Neutrophil (primary cell): Measurements from ENCODE around the gene SBNO2.
A peak's percentile ranks its signal among the peaks of the same experiment; 100 is the strongest.

Experiments
- H3K27ac ChIP-seq: fragments of 200-600 bp; sonication (generic); 2 replicates; pipeline ENCODE4 v1.5.1; 2016; ENCODE audit warnings: mild to moderate bottlenecking, moderate library complexity
- H3K27me3 ChIP-seq: fragments of 200-600 bp; sonication (generic); 2 replicates; pipeline ENCODE4 v1.6.0; 2016; ENCODE audit warnings: mild to moderate bottlenecking
- H3K36me3 ChIP-seq: fragments of 200-600 bp; sonication (generic); 2 replicates; pipeline ENCODE4 v1.5.1; 2017
- H3K4me1 ChIP-seq, 2 experiments: fragments of 200-600 bp in 1 of 2; sonication (generic) in 1 of 2; 1 replicate in 1 of 2; 2 replicates in 1 of 2; pipeline versions ENCODE4 v1.5.1 to v1.6.1; 2013 to 2016; ENCODE audit warnings: low read depth in 1 of 2, low read length in 1 of 2, mild to moderate bottlenecking in 1 of 2, moderate library complexity in 1 of 2; ENCODE audit not compliant: control insufficient read depth in 1 of 2, insufficient read depth in 1 of 2
- H3K4me3 ChIP-seq, 2 experiments: fragments of 200-600 bp in 1 of 2; sonication (generic) in 1 of 2; 1 replicate in 1 of 2; 2 replicates in 1 of 2; pipeline ENCODE4 v1.5.1; 2013 to 2016; ENCODE audit warnings: low read depth in 1 of 2, low read length in 1 of 2, mild to moderate bottlenecking in 1 of 2, moderate library complexity in 1 of 2
- H3K9me3 ChIP-seq: fragments of 200-600 bp; sonication (generic); 2 replicates; pipeline ENCODE4 v1.5.1; 2016
- TF ChIP-seq, protein P1 (sequence below): fragments of 200-600 bp; sonication (generic); IDR thresholded peaks from 2 replicates; pipeline ENCODE4 v1.5.1; 2016; ENCODE audit warnings: antibody characterized with exemption

SBNO2 gene

DNA sequence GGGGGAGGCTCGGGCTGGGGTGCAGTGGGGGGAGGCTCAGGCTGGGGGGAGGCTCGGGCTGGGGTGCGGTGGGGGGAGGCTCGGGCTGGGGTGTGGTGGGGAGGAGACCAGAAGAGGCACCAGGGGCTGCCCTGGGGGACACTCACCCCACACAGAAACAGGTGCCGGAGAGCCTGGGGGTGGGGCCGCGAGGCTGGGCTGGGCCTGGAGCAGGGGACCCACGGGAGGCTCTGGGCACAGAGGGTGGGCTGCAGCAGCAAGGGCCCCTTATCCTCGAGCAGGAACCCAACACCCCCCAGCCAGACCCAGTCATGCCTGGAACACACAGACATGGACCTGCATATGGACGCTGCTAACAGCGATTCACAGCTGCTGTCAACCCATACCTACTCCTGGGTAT, 35.9 kb downstream of the SBNO2 start:
- TF ChIP-seq, protein P1, sequence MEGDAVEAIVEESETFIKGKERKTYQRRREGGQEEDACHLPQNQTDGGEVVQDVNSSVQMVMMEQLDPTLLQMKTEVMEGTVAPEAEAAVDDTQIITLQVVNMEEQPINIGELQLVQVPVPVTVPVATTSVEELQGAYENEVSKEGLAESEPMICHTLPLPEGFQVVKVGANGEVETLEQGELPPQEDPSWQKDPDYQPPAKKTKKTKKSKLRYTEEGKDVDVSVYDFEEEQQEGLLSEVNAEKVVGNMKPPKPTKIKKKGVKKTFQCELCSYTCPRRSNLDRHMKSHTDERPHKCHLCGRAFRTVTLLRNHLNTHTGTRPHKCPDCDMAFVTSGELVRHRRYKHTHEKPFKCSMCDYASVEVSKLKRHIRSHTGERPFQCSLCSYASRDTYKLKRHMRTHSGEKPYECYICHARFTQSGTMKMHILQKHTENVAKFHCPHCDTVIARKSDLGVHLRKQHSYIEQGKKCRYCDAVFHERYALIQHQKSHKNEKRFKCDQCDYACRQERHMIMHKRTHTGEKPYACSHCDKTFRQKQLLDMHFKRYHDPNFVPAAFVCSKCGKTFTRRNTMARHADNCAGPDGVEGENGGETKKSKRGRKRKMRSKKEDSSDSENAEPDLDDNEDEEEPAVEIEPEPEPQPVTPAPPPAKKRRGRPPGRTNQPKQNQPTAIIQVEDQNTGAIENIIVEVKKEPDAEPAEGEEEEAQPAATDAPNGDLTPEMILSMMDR = no peak
- H3K4me3 ChIP-seq = no peak overlapping the region
- H3K27ac ChIP-seq = no peak overlapping the region
- peaks cover 56% of the 10 kb centered on the region for H3K36me3 ChIP-seq
- peaks cover 15% of the 10 kb centered on the region in 2 experiments for H3K4me1 ChIP-seq
- H3K27me3 ChIP-seq = no peaks in the 10 kb centered on the region
- H3K9me3 ChIP-seq = no peaks in the 10 kb centered on the region

DNA sequence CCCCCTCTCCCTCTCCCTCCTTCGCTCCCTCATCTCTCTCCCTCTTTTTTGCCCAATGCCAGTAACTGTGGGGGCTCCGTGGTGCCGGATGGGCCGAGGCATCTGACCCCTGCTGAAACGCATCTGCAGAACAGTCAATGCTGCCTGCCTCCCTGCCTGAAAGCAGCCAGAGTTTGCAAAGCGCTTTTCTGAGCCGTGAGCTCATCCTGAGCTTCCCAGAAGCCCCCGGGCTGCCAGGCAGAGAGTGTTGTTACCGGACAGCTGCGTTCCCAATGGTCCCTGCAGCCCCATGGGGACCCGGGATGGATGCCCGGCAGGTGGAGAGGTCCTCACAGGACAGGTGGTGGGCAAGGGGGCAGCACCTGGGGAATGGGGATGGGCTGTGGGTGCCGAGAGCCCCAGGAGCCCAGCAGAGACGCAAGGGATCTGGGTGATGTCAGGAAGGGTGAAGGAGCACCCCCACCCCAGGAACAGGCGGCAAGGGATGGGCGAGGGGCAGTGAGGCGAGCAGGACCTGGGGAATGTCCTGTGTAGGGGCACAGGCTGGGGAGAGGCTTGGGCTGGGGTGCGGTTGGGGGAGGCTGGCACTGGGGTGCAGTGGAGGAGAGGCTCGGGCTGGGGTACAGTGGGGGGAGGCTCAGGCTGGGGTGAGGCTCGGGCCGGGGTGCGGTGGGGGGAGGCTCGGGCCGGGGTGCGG, 37.3 kb downstream of the SBNO2 start:
- Histone ChIP-seq H3K27ac (peak overlapping the region; percentile 43), H3K36me3 (peaks cover 42% of the 10 kb centered on the region)

DNA sequence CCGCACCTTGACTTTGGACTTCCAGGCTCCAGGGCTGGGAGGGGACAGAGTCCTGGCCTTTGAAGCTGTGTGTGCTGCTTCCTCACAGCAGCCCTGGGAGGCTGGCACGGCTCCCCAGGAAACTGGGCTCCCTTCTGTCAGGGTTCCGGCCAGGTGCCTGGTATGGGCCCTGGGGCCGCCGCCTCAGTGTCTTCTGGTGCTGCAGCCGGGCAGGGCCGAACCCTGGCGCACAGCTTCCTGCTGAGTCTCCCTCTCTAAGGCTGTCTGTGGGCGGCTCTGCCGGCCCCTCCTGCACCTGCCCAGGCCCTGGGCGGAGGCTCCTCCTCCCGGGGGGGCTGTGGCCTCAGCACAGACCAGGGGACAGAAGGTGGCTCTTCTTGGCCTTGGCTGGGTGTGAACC, 37.9 kb downstream of the SBNO2 start:
- Histone ChIP-seq H3K9me3 (no peaks in the 10 kb centered on the region), H3K4me1 (peaks cover 16 to 24% of the 10 kb centered on the region in 2 experiments), H3K36me3 (peaks cover 38% of the 10 kb centered on the region), H3K27me3 (no peaks in the 10 kb centered on the region), H3K4me3 (no peak overlapping the region), H3K27ac (peak overlapping the region; percentile 43)
- TF ChIP-seq, protein P1 = no peak

More for the DNA sequence above, 37.3 kb downstream of the SBNO2 start:
- TF ChIP-seq, protein P1 = no peak
- Histone ChIP-seq H3K9me3 (no peaks in the 10 kb centered on the region), H3K4me1 (peaks cover 15 to 24% of the 10 kb centered on the region in 2 experiments), H3K27me3 (no peaks in the 10 kb centered on the region), H3K4me3 (no peak overlapping the region)

DNA sequence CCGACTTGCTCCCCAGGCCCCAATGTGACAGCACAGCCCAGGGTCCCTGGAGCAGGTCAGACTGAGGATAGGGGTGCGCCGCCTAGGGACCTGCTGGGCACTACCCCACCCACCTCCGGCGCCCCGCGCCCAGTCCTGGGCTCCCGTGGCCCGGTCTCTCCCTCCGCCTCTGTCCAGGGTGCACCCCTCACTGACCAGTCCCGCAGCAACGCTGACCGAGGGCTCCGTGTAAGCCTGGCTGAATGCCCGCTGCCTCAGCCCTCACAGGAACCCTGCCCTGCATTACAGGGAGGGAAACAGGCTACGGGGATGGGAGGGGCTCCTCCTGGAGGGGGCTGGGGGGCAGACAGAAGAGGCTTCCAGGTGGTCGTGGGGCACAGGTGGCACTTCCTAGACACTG, 38.6 kb downstream of the SBNO2 start:
- Histone ChIP-seq H3K27ac (peak overlapping the region; percentile 43), H3K9me3 (no peaks in the 10 kb centered on the region), H3K4me1 (peaks cover 23 to 29% of the 10 kb centered on the region in 2 experiments)

DNA sequence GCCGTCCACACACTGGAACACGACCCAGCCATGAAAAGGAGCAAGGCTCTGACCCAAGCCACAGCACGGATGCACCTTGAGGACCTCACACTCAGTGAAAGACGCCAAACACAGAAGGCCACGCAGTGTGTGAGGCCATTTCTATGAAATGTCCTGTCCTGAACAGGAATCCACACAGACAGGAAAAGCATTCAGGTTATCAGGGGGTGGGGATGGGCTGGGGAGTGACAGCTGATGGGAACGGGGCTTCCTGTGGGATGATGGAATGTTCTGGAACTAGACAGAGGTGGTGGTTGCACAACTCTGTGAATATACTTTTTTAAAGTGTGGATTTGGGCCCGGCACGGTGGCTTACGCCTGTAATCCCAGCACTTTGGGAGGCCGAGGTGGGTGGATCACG, 39.6 kb downstream of the SBNO2 start:
- H3K4me3 ChIP-seq = peak overlapping the region in 1 of 2 experiments; percentile 99
- H3K27me3 ChIP-seq = no peaks in the 10 kb centered on the region
- peaks cover 33 to 39% of the 10 kb centered on the region in 2 experiments for H3K4me1 ChIP-seq
- TF ChIP-seq, protein P1 = no peak
- no peaks in the 10 kb centered on the region for H3K9me3 ChIP-seq
- peak overlapping the region; percentile 99 for H3K27ac ChIP-seq
- peaks cover 46% of the 10 kb centered on the region for H3K36me3 ChIP-seq

More for the DNA sequence above, 38.6 kb downstream of the SBNO2 start:
- TF ChIP-seq, protein P1 = no peak
- peaks cover 39% of the 10 kb centered on the region for H3K36me3 ChIP-seq
- H3K4me3 ChIP-seq = no peak overlapping the region
- H3K27me3 ChIP-seq = no peaks in the 10 kb centered on the region
